DND-41 (cell line): ENCODE results near the gene DDX49.
"Not testable (repeated sequence)": the region's sequence is repeated elsewhere in the genome, so short reads cannot be mapped to it uniquely, and the experiment has no call there.

Source experiments
- ATAC-seq: fragments of 200-7000 bp; cut with Tn5 transposase; 3 replicates; pipeline ENCODE4 v1.9.1; 2021; ENCODE audit warnings: low read depth; ENCODE audit not compliant: insufficient read depth
- DNase-seq: peaks from one replicate; pipeline ENCODE4 v3.0.0-alpha.2; 2020
- H2AFZ ChIP-seq: 2 replicates; pipeline ENCODE4 v1.6.0; 2012; ENCODE audit warnings: low read depth, low read length
- H3K27ac ChIP-seq: 2 replicates; pipeline ENCODE4 v1.5.1; 2012; ENCODE audit warnings: low read length, inconsistent platforms
- H3K27me3 ChIP-seq: fragments of 200-600 bp; sonication (generic); 2 replicates; pipeline ENCODE4 v1.6.0; 2012; ENCODE audit warnings: low read length, mild to moderate bottlenecking, inconsistent platforms; ENCODE audit not compliant: insufficient read depth, poor library complexity
- H3K36me3 ChIP-seq: 2 replicates; pipeline ENCODE4 v1.5.1; 2012; ENCODE audit warnings: low read length, inconsistent platforms; ENCODE audit not compliant: insufficient read depth
- H3K4me1 ChIP-seq: 2 replicates; pipeline ENCODE4 v1.5.1; 2012; ENCODE audit warnings: mild to moderate bottlenecking, low read length; ENCODE audit not compliant: insufficient read depth
- H3K4me2 ChIP-seq: 2 replicates; pipeline ENCODE4 v1.6.0; 2012; ENCODE audit warnings: mild to moderate bottlenecking, moderate library complexity, low read length, inconsistent platforms; ENCODE audit not compliant: insufficient read depth
- H3K4me3 ChIP-seq, 2 experiments: fragments of 200-600 bp in 1 of 2; shearing (Covaris generic) in 1 of 2; 2 replicates each; pipeline ENCODE4 v1.5.1; 2012 to 2016; ENCODE audit warnings: inconsistent platforms in 2 of 2, low read length in 2 of 2, mild to moderate bottlenecking in 2 of 2, low read depth in 1 of 2, moderate library complexity in 1 of 2
- H3K79me2 ChIP-seq: 2 replicates; pipeline ENCODE4 v1.6.0; 2012; ENCODE audit warnings: low read length, inconsistent platforms; ENCODE audit not compliant: insufficient read depth
- H3K9ac ChIP-seq: 2 replicates; pipeline ENCODE4 v1.6.0; 2012; ENCODE audit warnings: low read depth, mild to moderate bottlenecking, inconsistent platforms, low read length, moderate library complexity
- H3K9me3 ChIP-seq: 2 replicates; pipeline ENCODE4 v1.5.1; 2012; ENCODE audit warnings: low read length, moderate library complexity, mild to moderate bottlenecking, inconsistent platforms; ENCODE audit not compliant: insufficient read depth, severe bottlenecking
- H4K20me1 ChIP-seq: 2 replicates; pipeline ENCODE4 v1.6.0; 2012; ENCODE audit warnings: low read length; ENCODE audit not compliant: insufficient read depth
- EZH2 ChIP-seq: IDR thresholded peaks from 3 replicates; pipeline ENCODE4 v1.6.1; 2012; ENCODE audit warnings: borderline replicate concordance, low read depth, mild to moderate bottlenecking, moderate library complexity, low read length, inconsistent platforms; ENCODE audit not compliant: severe bottlenecking
- TF ChIP-seq, protein P1 (sequence below): IDR thresholded peaks from 2 replicates; pipeline ENCODE4 v1.5.1; 2012; ENCODE audit warnings: borderline replicate concordance, low read length, moderate library complexity, mild to moderate bottlenecking; ENCODE audit not compliant: poor library complexity, severe bottlenecking; ENCODE audit errors: extremely low read depth

The DDX49 gene

DNA sequence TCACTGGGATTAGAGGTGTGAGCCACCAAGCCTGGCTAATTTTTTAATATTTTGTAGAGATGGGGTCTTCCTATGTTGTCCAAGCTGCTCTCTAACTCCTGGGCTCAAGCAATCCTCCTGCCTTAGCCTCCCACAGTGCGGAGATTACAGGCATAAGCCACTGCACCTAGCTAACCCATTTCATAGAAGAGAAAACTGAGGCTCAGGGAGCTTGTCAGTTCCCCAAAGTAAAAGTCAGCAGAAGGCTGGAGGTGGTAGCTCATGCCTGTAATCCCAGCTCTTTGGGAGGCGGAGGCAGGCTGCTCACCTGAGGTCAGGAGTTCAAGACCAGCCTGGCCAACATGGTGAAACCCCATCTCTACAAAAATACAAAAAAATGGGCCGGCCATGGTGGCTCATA, 30.3 kb downstream of the DDX49 start:
- Histone ChIP-seq H2AFZ (no peak overlapping the region), H3K4me1 (no peaks in the 10 kb centered on the region), H3K79me2 (no peaks in the 10 kb centered on the region), H3K4me2 (no peak overlapping the region), H3K36me3 (no peaks in the 10 kb centered on the region), H3K27me3 (no peaks in the 10 kb centered on the region), H3K4me3 (no peak overlapping the region), H4K20me1 (no peaks in the 10 kb centered on the region), H3K27ac (no peak overlapping the region), H3K9me3 (no peaks in the 10 kb centered on the region), H3K9ac (no peak overlapping the region)
- DNase-seq (no peak), ATAC-seq (no peak)
- TF ChIP-seq EZH2, result no peak
- TF ChIP-seq, protein P1, sequence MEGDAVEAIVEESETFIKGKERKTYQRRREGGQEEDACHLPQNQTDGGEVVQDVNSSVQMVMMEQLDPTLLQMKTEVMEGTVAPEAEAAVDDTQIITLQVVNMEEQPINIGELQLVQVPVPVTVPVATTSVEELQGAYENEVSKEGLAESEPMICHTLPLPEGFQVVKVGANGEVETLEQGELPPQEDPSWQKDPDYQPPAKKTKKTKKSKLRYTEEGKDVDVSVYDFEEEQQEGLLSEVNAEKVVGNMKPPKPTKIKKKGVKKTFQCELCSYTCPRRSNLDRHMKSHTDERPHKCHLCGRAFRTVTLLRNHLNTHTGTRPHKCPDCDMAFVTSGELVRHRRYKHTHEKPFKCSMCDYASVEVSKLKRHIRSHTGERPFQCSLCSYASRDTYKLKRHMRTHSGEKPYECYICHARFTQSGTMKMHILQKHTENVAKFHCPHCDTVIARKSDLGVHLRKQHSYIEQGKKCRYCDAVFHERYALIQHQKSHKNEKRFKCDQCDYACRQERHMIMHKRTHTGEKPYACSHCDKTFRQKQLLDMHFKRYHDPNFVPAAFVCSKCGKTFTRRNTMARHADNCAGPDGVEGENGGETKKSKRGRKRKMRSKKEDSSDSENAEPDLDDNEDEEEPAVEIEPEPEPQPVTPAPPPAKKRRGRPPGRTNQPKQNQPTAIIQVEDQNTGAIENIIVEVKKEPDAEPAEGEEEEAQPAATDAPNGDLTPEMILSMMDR, result no peak

DNA sequence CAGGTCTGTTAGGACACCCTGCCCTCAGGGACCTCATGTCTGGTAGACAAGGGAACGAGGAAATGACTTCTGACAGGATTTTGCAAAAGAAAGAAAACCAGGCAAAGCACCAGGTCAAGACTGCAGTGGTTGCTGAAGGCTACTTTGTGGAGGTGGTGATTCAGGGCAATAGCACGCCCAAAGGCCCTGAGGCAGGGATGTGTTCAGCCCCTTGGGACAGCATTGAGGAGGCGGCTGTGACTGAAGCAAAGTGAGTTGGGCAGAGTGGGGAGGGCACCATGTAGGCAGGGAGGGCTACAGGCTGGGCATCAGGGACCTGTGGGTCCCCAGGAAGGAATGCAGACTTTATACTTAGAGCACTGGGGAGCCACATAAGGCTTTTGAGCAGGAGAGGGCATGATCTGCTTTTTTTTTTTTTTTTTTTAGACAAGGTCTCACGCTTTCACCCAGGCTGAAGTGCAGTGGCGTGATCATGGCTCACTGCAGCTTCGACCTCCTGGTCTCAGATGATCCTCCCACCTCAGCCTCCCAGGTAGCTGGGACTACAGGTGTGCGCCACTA, 32.3 kb downstream of the DDX49 start:
- Histone ChIP-seq H3K4me2 (no peak overlapping the region), H3K36me3 (no peaks in the 10 kb centered on the region), H3K4me1 (no peaks in the 10 kb centered on the region), H3K79me2 (no peaks in the 10 kb centered on the region), H4K20me1 (no peaks in the 10 kb centered on the region), H3K9ac (no peak overlapping the region), H3K9me3 (no peaks in the 10 kb centered on the region), H3K27me3 (no peaks in the 10 kb centered on the region), H2AFZ (no peak overlapping the region), H3K27ac (no peak overlapping the region), H3K4me3 (no peak overlapping the region)
- no peak for DNase-seq
- TF ChIP-seq EZH2, result no peak
- TF ChIP-seq, protein P1, result no peak
- no peak for ATAC-seq

DNA sequence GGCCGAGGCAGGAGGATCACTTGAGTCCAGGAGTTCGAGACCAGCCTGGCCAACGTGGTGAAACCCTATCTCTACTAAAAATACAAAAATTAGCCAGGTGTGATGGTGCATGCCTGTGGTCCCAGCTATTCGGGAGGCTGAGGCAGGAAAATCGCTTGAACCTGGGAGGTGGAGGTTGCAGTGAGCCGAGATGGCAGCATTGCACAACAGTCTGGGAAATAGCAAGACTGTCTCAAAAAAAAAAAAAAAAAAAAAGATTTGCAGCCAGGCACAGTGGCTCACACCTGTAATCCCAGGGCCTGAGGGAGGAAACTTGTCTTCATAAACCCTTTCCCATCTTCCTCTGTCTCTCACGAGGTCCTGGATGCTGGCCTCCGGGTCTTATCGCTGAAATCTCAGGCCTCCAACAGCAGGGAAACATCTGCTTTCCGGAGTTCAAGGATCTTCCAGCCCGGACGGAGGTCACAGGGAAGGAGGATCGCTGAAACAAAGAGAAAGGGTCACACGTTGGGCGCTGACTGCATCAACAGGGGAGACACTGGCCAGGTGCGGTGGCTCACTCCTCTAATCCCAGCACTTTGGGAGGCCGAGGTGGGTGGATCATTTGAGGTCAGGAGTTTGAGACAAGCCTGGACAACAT, 33.0 kb downstream of the DDX49 start:
- H3K4me3 ChIP-seq, ATAC-seq, H3K36me3 ChIP-seq, H3K9ac ChIP-seq, H4K20me1 ChIP-seq, H3K79me2 ChIP-seq, H2AFZ ChIP-seq, H3K9me3 ChIP-seq, H3K4me1 ChIP-seq, H3K4me2 ChIP-seq, H3K27ac ChIP-seq, DNase-seq, H3K27me3 ChIP-seq: not testable (repeated sequence)

DNA sequence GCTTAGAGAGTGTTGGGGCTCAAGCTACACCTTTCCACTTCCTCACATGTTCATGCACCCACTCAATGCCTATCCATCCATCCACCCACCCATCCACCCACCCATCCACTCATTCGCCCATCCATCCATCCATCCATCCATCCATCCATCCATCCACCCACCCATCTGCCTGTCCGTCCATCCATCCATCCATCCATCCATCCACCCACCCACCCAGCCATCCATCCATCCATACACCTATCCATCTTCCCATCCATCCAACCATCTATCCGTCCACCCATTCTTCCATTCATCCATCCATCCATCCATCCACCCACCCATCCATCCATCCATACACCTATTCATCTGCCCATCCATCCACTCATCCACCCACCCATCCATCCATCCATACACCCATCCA, 34.6 kb downstream of the DDX49 start:
- Histone ChIP-seq H3K9ac (no peak overlapping the region), H3K4me2 (no peak overlapping the region), H3K4me3 (no peak overlapping the region), H3K36me3 (no peaks in the 10 kb centered on the region), H3K79me2 (no peaks in the 10 kb centered on the region), H3K9me3 (no peaks in the 10 kb centered on the region), H2AFZ (no peak overlapping the region), H3K4me1 (no peaks in the 10 kb centered on the region), H3K27me3 (no peaks in the 10 kb centered on the region), H3K27ac (no peak overlapping the region), H4K20me1 (no peaks in the 10 kb centered on the region)
- TF ChIP-seq, protein P1, result no peak
- TF ChIP-seq EZH2, result no peak
- DNase-seq (no peak), ATAC-seq (no peak)
